ENCODE measurements around the gene PLXNA2.

DNA sequence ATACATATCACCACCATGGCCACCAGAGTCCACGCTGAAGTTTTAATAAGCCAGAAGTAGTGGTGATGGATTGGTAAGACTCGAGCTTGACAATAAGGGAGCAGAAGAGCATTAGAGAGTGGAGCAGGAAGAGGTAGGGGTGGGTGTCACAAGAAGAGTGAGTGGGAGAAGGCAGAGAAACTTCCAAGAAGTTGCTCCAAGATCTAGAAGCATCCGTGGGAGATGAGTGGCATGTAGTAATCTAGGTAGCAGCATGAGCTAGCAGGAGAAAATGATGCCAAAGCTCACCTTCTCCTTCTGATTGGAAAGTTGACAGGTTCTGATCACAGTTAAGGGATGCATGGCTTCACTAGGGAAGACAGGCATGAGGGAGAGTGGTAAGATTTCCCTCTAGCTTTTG lies 49.2 kb downstream of the PLXNA2 start:
- TF ChIP-seq, protein P1, sequence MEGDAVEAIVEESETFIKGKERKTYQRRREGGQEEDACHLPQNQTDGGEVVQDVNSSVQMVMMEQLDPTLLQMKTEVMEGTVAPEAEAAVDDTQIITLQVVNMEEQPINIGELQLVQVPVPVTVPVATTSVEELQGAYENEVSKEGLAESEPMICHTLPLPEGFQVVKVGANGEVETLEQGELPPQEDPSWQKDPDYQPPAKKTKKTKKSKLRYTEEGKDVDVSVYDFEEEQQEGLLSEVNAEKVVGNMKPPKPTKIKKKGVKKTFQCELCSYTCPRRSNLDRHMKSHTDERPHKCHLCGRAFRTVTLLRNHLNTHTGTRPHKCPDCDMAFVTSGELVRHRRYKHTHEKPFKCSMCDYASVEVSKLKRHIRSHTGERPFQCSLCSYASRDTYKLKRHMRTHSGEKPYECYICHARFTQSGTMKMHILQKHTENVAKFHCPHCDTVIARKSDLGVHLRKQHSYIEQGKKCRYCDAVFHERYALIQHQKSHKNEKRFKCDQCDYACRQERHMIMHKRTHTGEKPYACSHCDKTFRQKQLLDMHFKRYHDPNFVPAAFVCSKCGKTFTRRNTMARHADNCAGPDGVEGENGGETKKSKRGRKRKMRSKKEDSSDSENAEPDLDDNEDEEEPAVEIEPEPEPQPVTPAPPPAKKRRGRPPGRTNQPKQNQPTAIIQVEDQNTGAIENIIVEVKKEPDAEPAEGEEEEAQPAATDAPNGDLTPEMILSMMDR (conservative IDR thresholded peaks at IDR 0.05): no peak
- no peak for TF ChIP-seq EZH2 (IDR thresholded peaks at IDR 0.05; ENCODE audit: low read depth)

All from PC-9 (cell line).